Activated naive CD4-positive, alpha-beta T cell treated with anti-CD3 and anti-CD28 coated beads, Interleukin-2, amount 50 U/mL, for 16 hours (primary cell): ENCODE data around the gene TROAP.
A peak's percentile ranks its signal among the peaks of the same experiment; 100 is the strongest.
"Not testable (repeated sequence)": the region's sequence is repeated elsewhere in the genome, so short reads cannot be mapped to it uniquely, and the experiment has no call there.

ENCODE experiments used
- DNase-seq: peaks from one replicate; pipeline ENCODE4 v3.0.0-alpha.2; 2020

TROAP gene

DNA sequence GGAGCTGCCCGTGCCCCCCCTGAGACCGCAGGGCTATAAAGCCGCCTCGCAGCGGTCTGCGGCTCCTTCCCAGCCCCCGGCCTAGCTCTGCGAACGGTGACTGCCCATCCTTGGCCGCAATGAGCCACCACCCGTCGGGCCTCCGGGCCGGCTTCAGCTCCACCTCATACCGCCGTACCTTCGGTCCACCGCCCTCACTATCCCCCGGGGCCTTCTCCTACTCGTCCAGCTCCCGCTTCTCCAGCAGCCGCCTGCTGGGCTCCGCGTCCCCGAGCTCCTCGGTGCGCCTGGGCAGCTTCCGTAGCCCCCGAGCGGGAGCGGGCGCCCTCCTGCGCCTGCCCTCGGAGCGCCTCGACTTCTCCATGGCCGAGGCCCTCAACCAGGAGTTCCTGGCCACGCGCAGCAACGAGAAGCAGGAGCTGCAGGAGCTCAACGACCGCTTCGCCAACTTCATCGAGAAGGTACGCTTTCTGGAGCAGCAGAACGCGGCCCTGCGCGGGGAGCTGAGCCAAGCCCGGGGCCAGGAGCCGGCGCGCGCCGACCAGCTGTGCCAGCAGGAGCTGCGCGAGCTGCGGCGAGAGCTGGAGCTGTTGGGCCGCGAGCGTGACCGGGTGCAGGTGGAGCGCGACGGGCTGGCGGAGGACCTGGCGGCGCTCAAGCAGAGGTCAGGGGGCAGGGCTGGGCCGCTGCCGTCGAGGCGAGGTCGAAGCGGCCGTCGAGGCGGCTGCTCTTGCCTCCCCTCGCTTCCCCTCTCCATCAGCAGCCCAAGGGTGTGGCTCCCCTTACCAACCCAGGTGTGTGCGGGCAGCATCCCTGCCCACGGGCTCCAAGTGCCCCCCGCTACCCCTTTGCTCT lies 27.7 kb upstream of the TROAP start, which contains the start of gene PRPH:
TSS of gene PRPH (plus strand) at position 66 of the 855 bp plus-strand sequence. CDS start at position 120, 54 bp downstream.
- no peak for DNase-seq

DNA sequence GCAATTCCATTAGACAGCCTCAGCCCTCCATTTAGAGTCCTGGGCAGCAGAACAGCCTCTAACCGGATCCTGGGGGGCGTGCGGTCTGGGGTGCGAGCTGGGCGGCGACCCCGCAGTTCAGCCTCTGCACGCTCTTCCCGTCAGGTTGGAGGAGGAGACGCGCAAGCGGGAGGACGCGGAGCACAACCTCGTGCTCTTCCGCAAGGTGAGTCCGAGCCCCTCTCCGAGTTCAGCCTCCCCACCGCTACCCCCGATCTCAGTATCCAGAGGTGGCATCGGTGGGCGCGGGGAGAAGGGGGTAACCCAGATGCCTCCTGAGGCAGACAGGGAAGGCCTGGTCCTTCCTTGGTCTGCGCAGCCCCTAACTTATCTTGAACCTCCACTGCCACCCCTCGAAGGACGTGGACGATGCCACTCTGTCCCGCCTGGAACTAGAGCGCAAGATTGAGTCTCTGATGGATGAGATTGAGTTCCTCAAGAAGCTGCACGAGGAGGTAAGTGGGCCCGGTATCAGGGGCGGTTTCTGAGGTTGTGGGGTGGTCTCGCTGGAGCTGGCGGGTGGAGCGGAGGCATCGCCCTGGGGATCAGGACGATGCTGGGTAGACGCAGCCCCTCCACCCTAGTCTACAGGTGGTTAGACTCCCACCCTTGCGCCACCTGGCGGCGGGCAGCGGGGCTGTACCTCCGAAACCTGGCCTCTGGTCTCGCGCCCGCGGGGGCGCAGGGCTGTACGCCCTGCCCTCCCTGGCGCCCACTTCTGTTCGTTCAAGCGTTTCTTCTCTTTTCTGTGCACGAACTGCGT lies 26.8 kb upstream of the TROAP start:
- peak; percentile 71 for DNase-seq

- DNase-seq: peak; percentile 23
Measured at GRCh38 chr12:49296836-49297694, 26.0 kb upstream of the TROAP start.

DNA sequence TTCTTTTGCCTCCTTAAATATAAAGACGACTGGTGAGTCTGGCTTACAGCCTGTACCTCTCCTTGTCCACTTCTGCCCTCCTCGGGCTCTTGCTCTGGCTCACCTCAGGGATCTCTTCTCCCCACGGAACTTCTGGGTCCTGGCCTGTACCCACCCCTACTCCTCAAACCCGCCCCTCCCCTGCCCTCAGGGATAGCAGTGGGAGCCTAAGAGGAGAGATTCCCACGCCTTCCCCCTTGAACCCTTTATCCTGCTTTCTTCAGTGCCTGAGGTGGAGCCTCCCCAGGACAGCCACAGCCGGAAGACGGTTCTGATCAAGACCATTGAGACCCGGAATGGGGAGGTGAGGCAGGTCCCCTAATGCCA lies 25.4 kb upstream of the TROAP start:
- DNase-seq: no peak

- DNase-seq: no peak
Measured at GRCh38 chr12:49298160-49298559, 24.9 kb upstream of the TROAP start.

DNA sequence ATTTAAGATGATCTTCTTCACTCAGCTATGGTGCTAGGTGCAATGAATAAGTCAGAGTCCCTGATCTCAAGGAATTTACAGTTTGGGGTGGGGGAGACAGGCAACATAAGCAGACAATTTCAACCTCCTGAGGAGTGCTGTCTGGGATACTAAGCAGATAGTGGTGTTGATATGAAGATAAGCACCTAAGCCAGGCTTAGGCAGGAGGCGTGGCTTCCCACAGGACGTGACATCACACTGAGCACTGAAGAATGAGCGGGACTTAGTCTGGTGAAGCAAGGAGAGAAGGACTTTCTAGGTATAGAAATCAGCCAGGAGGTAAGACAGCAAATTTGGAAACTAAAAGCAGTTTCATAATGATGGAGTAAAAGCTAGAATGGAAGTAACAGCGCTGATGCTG lies 21.3 kb upstream of the TROAP start:
- no peak for DNase-seq

- DNase-seq: no peak
Measured at GRCh38 chr12:49304161-49304560, 18.9 kb upstream of the TROAP start.

GRCh38 chr12:49305762-49306510 lies 17.1 kb upstream of the TROAP start:
- no peak for DNase-seq

DNA sequence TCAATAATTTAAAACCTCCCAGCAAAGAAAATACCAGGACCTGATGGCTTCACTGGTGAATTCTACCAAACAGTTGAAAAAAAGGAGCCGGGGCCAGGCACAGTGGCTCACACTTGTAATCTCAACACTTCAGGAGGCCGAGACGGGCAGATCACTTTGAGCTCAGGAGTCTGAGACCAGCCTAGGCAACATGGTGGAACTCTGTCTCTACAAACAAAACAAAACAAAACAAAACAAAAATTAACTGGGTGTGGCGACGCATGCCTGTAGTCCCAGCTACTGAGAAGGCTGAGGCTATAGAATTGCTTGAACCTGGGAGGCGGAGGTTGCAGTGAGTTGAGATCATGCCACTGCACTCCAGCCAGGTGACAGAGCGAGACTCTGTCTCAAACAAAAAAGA lies 13.7 kb upstream of the TROAP start:
- DNase-seq: no peak

DNA sequence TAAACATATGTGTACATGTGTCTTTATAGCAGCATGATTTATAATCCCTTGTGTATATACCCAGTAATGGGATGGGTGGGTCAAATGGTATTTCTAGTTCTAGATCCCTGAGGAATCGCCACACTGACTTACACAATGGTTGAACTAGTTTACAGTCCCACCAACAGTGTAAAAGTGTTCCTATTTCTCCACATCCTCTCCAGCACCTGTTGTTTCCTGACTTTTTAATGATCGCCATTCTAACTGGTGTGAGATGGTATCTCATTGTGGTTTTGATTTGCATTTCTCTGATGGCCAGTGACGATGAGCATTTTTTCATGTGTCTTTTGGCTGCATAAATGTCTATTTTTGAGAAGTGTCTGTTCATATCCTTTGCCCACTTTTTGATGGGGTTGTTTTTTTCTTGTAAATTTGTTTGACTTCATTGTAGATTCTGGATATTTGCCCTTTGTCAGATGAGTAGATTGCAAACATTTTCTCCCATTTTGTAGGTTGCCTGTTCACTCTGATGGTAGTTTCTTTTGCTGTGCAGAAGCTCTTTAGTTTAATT lies 12.5 kb upstream of the TROAP start:
- not testable (repeated sequence) for DNase-seq

DNA sequence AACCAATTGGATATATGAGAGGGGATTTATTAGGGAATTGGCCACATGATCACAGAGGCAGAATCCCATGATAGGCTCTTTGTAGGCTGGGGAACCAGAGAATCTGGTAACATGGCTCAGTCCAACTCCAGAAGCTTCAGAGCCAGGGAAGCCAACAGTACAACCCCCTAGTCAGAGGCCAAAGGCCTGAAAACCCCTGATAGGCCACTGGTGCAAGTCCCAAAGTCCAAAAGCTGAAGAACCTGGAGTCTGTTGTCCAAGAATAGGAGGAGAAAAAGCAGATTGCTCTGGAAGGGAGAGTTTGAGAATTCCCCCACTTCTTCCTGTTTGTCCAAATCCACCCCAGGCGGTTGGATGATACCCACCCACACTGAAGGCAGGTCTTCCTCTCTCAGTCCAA lies 8.2 kb upstream of the TROAP start:
- DNase-seq: no peak

- DNase-seq: not testable (repeated sequence)
Measured at GRCh38 chr12:49317118-49317517, 5.9 kb upstream of the TROAP start.

DNA sequence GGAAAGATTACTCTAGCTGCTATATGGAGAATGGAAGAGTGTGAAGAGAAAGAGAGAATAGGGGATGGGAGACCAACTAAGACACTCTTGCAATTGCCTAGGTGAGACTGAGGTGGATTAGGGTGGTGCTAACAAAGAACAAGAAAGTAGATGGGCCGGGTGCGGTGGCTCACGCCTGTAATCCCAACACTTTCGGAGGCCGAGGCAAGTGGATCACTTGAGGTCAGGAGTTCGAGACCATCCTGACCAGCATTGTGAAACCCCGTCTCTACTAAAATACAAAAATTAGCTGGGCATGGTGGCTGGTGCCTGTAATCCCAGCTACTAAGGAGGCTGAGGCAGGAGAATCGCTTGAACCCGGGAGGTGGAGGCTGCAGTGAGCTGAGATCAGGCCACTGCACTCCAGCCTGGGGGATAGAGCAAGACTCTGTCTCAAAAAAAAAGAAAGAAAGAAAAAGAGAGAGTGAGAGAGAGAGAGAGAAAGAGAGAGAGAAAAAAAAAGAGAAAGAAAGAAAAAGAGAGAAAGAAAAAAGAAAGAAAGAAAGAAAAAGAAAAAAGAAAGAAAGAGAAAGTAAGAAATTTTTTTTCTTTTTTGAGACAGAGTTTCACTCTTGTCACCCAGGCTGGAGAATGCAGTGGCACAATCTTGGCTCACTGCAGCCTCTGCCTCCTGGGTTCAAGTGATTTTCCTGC lies 2.5 kb upstream of the TROAP start:
- DNase-seq: not testable (repeated sequence)

- DNase-seq: no peak
Measured at GRCh38 chr12:49322367-49322707, 718 bp upstream of the TROAP start.

GRCh38 chr12:49323524-49324097 lies 556 bp downstream of the TROAP start:
- DNase-seq: no peak

- no peak for DNase-seq
Measured at GRCh38 chr12:49325606-49326005, 2.6 kb downstream of the TROAP start.

DNA sequence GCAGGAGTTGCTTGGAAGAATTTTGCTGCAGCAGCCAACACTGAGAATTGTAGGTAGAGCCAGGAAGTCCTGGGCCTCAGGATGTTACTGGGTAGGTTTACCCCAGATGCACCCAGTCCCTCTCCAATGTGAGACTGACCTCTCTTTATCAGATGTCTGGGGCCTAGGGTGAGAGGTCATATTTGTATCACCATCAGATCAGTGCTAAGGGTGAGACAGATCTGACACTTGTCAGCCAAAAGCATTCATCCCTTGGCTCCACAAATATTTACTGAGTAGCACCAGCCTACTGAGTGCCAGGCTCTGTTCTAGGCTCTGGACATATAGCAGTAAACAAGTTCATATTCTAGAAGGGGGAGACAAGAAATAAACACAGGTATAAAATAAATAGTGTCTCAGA lies 4.3 kb downstream of the TROAP start:
- no peak for DNase-seq

DNA sequence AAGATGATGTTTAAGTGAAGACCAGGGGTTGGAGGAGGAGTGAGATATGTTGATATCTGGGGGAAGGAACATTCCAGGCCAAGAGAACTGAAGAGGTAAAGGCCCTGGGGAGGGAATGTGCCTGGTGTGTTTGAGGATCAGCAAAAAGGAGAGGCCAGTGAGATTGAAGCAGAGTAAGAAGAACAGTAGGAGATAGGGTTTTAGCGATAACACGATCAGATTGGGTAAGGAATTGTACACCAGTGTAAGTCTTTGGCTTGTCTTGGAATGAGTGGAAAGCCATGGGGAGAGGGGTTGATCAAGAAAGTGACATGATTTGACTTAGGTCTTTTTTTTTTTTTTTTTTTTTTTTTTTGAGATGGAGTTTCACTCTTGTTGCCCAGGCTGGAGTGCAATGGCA lies 4.8 kb downstream of the TROAP start:
- DNase-seq: no peak

DNA sequence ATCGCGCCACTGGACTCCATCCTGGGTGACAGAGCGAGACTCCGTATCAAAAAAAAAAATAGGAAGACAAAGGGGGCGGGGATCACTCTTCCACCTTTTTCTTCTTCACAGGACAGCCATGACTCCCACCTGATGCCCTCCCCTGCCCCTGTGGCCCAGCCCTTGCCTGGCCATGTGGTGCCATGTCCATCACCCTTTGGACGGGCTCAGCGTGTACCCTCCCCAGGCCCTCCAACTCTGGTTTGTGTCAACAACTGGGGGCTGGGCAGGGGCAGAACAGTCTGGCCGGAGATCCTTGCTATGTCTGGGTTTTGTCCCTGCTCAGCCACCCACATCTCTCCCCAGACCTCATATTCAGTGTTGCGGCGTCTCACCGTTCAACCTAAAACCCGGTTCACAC lies 5.8 kb downstream of the TROAP start:
- no peak for DNase-seq

GRCh38 chr12:49330032-49330619 lies 7.1 kb downstream of the TROAP start:
- DNase-seq: no peak
